GM12878 (cell line): ENCODE measurements around the gene CUL4A. TPM values are rescaled to one million over a fixed set of nuclear protein-coding genes. Genes with fewer than 3 reads are reported as not detected.

Source experiments
- ATAC-seq: fragments of 200-7000 bp; cut with Tn5 transposase; 3 replicates; pipeline ENCODE4 v1.9.1; 2020; ENCODE audit warnings: mild to moderate bottlenecking, moderate library complexity
- BruUV-seq: library from RNA; stranded (reverse); fragments of 400-500 nt; replicated peaks from 2 replicates; lab custom pipeline; 2021; lab: Mats Ljungman, UMichigan
- CTCF ChIA-PET: fragments of 300-600 bp; sonication (Branson Sonifier 250); formaldehyde crosslinking; extraction: SDS; loops from one replicate; lab custom pipeline; 2021; ENCODE audit warnings: inconsistent platforms; lab: Yijun Ruan, JAX
- POLR2A ChIA-PET: fragments of 350-600 bp; formaldehyde crosslinking; extraction: SDS; loops from one replicate; lab custom pipeline; 2021; ENCODE audit warnings: inconsistent platforms; lab: Charles Lee
- RAD21 ChIA-PET: fragments of 300-600 bp; sonication (Branson Sonifier 250); formaldehyde crosslinking; loops from one replicate; lab custom pipeline; 2023; ENCODE audit warnings: antibody characterized with exemption; ENCODE audit not compliant: unreplicated experiment; lab: Charles Lee
- SMC1A ChIA-PET: fragments of 300-600 bp; sonication (Branson Sonifier 250); formaldehyde crosslinking; loops from one replicate; lab custom pipeline; 2023; ENCODE audit not compliant: unreplicated experiment, uncharacterized antibody; lab: Charles Lee
- DNase-seq: peaks from one replicate; pipeline ENCODE4 v3.0.0-alpha.2; 2011; ENCODE audit warnings: low read depth, low spot score
- FAIRE-seq: peaks from 3 replicates; lab custom pipeline; 2011; peaks lifted over from hg19 to GRCh38; lab: Jason Lieb, UNC
- H2AFZ ChIP-seq: 2 replicates; pipeline ENCODE4 v1.6.0; 2011; ENCODE audit warnings: low read depth, low read length, control low read depth; ENCODE audit not compliant: control insufficient read depth
- H3K27ac ChIP-seq: 2 replicates; pipeline ENCODE4 v1.5.1; 2011; ENCODE audit warnings: control low read depth; ENCODE audit not compliant: control insufficient read depth, insufficient read depth
- H3K27me3 ChIP-seq, 2 experiments: replicated peaks in 1 of 2; 2 replicates each; pipeline versions ENCODE4 v1.6.0 to v1.6.1; 2011; ENCODE audit warnings: low read length in 1 of 2; ENCODE audit not compliant: control insufficient read depth in 2 of 2, insufficient read depth in 2 of 2
- H3K36me3 ChIP-seq, 2 experiments: 2 replicates each; pipeline ENCODE4 v1.5.1; 2011; ENCODE audit warnings: low read length in 1 of 2; ENCODE audit not compliant: control insufficient read depth in 2 of 2, insufficient read depth in 2 of 2
- H3K4me1 ChIP-seq: 2 replicates; pipeline ENCODE4 v1.6.1; 2011; ENCODE audit warnings: mild to moderate bottlenecking, low read length, moderate library complexity, mixed read lengths; ENCODE audit not compliant: control insufficient read depth, insufficient read depth
- H3K4me2 ChIP-seq: 2 replicates; pipeline ENCODE4 v1.6.0; 2011; ENCODE audit warnings: control low read depth; ENCODE audit not compliant: control insufficient read depth, insufficient read depth
- H3K4me3 ChIP-seq: fragments of 200-600 bp; sonication (generic); 2 replicates; pipeline ENCODE4 v1.5.1; 2016
- H3K79me2 ChIP-seq: 2 replicates; pipeline ENCODE4 v1.6.0; 2011; ENCODE audit warnings: low read length; ENCODE audit not compliant: control insufficient read depth, insufficient read depth
- H3K9ac ChIP-seq: 2 replicates; pipeline ENCODE4 v1.8.0; 2011; ENCODE audit warnings: low read length, control low read depth, mixed read lengths; ENCODE audit not compliant: control insufficient read depth, insufficient read depth
- H3K9me3 ChIP-seq: replicated peaks from 3 replicates; pipeline ENCODE4 v1.5.1; 2011; ENCODE audit warnings: mild to moderate bottlenecking, low read length; ENCODE audit not compliant: control insufficient read depth, insufficient read depth
- H4K20me1 ChIP-seq: 2 replicates; pipeline ENCODE4 v1.6.0; 2011; ENCODE audit not compliant: control insufficient read depth, insufficient read depth
- CBX5 ChIP-seq: sonication (generic); IDR thresholded peaks from 2 replicates; pipeline ENCODE4 v1.6.1; 2016; ENCODE audit warnings: low read depth, moderate library complexity, mild to moderate bottlenecking, inconsistent platforms
- CREM ChIP-seq: IDR thresholded peaks from 2 replicates; pipeline ENCODE4 v1.6.1; 2014; ENCODE audit warnings: antibody characterized with exemption, low read depth
- EZH2 ChIP-seq: IDR thresholded peaks from 2 replicates; pipeline ENCODE4 v1.6.1; 2012; ENCODE audit warnings: low read depth, mild to moderate bottlenecking, control low read depth, inconsistent platforms, low read length, borderline replicate concordance; ENCODE audit not compliant: control insufficient read depth
- SIX5 ChIP-seq: IDR thresholded peaks from 2 replicates; pipeline ENCODE4 v1.6.1; 2011; ENCODE audit warnings: mild to moderate bottlenecking, low read depth, low read length, moderate library complexity; ENCODE audit not compliant: severe bottlenecking
- SMC3 ChIP-seq: IDR thresholded peaks from 2 replicates; pipeline ENCODE4 v1.6.1; 2011; ENCODE audit warnings: low read length, improper control_type of control experiment, borderline replicate concordance
- YY1 ChIP-seq: IDR thresholded peaks from 2 replicates; pipeline ENCODE4 v1.6.1; 2011; ENCODE audit warnings: low read depth, mild to moderate bottlenecking, low read length
- ZBTB4 ChIP-seq: fragments of 450-650 bp; formaldehyde crosslinking; IDR thresholded peaks from 2 replicates; pipeline ENCODE4 v1.4.0; 2022; ENCODE audit warnings: mild to moderate bottlenecking, moderate library complexity
- WGBS: methylation state at CpG from one replicate; pipeline ENCODE4 v1.1.6; 2016; ENCODE audit warnings: low lambda C conversion rate; ENCODE audit not compliant: insufficient replicate concordance, insufficient coverage; ENCODE audit errors: missing lambda C conversion rate; 5-methylcytosine and 5-hydroxymethylcytosine counted together
- in situ Hi-C: fragments of 300-500 bp; cut with MboI; formaldehyde crosslinking; loops from 9 replicates; pipeline ENCODE4 v1.14.3; 2018; ENCODE audit warnings: mixed read lengths
- intact Hi-C: fragments of 100-400 bp; cut with micrococcal nuclease; formaldehyde crosslinking; loops from one replicate; pipeline ENCODE4 v1.14.2; 2022; ENCODE audit not compliant: unreplicated experiment
- polyA plus RNA-seq, 11 experiments: library from polyadenylated mRNA; depleted of rRNA in 4 of 11; unstranded in 6 of 11; stranded (reverse) in 5 of 11; fragments of >200 nt; fragmentation: Nextera tagmentation in 4 of 11; fragmentation: Illumina TruSeq in 1 of 11; extraction: Ambion mirVana in 4 of 11; extraction: Trizol in 1 of 11; gene quantifications; 1 replicate in 1 of 11; 2 replicates in 10 of 11; pipeline versions ENCODE4 v1.2.1 to v1.2.3, GENCODE V29; 2011 to 2016; ENCODE audit warnings: inconsistent platforms in 2 of 11, missing spikeins in 2 of 11, low read depth in 1 of 11
- total RNA-seq, 4 experiments: library from RNA; depleted of rRNA in 3 of 4; stranded (reverse); fragments of >200 nt in 3 of 4; fragmentation: Illumina TruSeq in 1 of 4; extraction: Trizol in 1 of 4; gene quantifications; 2 replicates each; pipeline versions ENCODE4 v1.2.1 to v1.2.3, GENCODE V29; 2013 to 2021

The CUL4A gene
- total and polyA plus RNA-seq, 10 of the 15 experiments (the other 5 are each of a cell fraction or from before 2014, with no cell fraction given): 19.7 to 74.3 (median 55.6) TPM

GRCh38 chr13:113166266-113166665 is 43.1 kb upstream of the CUL4A start (continued):
- no peak for TF ChIP-seq ZBTB4

- Histone ChIP-seq H3K79me2 (no peaks in the 10 kb centered on the region), H3K27ac (no peak overlapping the region), H2AFZ (no peak overlapping the region), H3K4me2 (no peak overlapping the region), H3K36me3 (peaks cover 0 to 6% of the 10 kb centered on the region in 2 experiments; a peak in 3 of 4 replicates), H3K4me3 (no peak overlapping the region), H3K9ac (no peak overlapping the region), H4K20me1 (no peaks in the 10 kb centered on the region), H3K9me3 (no peaks in the 10 kb centered on the region), H3K4me1 (no peaks in the 10 kb centered on the region), H3K27me3 (no peaks in the 10 kb centered on the region)
- SMC1A ChIA-PET: no interaction called here
- RAD21 ChIA-PET: no interaction called here
- POLR2A ChIA-PET: no interaction called here
- ATAC-seq (no peak), FAIRE-seq (no peak), DNase-seq (no peak)
- CTCF ChIA-PET: no interaction called here
- 99% methylated on average over 5 of the region's 5 CpGs for WGBS
- in situ Hi-C loops (no loop called here), intact Hi-C loops (no loop called here)
- TF ChIP-seq SMC3 (no peak), CBX5 (no peak), SIX5 (no peak), CREM (no peak), EZH2 (no peak), YY1 (no peak)
- no TSS peak for BruUV-seq
These were observed 42.7 kb upstream of the CUL4A start for GRCh38 chr13:113166681-113167080.
